HG03469 (cell line): ENCODE data around the gene PARP4.
"Not testable (repeated sequence)": the region's sequence is repeated elsewhere in the genome, so short reads cannot be mapped to it uniquely, and the experiment has no call there.

Source experiments
- ATAC-seq: cut with Tn5 transposase; IDR thresholded peaks from one replicate; pipeline ENCODE4 v1.9.1; 2021; ENCODE audit warnings: mild to moderate bottlenecking, moderate library complexity, moderate number of reproducible peaks; ENCODE audit not compliant: unreplicated experiment

PARP4 gene

DNA sequence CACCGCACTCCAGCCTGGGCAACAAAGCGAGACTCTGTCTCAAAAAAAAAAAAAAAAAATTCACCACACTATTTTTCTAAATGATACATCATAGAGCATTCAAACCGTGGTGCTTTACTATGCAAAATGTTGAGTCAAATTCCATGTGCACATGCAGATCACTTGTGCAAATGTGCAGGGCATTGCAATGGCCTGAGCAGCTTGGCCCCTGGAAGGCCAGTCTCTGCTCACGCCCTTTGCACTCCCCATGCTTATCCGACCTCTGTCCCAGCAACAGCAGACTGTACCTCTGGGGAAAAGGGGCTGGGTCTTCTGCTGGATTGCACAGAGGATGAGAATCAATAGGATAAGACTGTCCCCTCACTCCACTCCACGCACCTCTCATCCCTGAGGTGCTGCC lies 58.5 kb downstream of the PARP4 start:
- ATAC-seq, result no peak

DNA sequence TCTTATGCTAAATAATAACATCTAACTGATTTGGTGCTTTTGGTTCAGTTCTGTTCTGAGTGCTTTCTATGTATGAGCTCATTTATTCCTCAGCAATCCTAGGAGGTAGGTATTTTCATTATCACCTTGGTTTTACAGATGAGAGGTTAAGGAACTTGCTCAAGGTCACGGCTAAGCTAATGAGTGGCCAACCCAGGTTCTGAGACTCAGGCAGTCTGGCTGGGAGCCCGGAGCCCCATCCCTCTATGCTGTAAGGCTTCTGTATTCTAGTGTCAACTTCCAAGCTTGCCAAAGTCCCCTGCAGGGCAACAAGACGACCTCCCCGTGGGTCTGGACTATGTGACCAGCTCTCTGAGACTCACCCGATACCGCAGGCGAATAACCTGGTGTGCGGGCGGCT lies 60.5 kb downstream of the PARP4 start:
- no peak for ATAC-seq

DNA sequence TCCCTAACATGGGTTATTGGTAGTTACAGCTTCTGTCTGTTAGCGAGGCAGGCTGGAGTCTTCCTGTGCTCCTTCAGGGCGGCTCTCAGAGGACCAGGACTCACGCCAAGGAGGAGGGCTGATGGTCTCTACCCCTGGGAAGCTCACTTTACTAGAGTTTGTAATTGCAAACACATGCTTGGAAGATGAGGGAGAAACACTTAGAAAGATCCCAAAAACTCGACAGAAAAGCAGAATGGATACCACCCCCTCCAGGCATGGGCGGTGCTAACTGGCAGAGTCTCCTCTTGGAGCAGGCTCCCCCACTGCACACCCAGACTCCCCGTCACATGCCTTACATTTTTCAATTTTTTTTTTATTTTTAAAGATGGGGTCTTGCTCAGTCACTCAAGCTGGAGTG lies 62.0 kb downstream of the PARP4 start:
- no peak for ATAC-seq

DNA sequence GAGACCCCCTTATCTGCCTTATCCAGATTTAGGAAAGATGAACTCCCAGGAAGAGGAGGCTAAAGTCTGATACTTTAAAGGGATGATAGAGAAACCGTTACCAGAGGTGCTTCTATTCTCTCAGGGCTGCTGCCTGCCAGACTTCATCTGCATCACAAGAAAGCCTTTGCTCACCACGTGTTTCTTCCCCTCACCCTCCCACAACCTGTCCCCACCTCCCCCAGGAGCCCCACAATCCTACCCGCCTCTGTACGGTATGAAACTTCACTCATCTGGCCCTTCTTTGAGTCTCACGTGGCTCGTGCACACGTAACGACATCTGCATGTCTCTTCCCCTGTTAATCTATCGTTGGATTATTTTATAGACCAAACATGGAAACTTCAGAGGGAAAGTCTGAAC lies 67.7 kb downstream of the PARP4 start:
- not testable (repeated sequence) for ATAC-seq

DNA sequence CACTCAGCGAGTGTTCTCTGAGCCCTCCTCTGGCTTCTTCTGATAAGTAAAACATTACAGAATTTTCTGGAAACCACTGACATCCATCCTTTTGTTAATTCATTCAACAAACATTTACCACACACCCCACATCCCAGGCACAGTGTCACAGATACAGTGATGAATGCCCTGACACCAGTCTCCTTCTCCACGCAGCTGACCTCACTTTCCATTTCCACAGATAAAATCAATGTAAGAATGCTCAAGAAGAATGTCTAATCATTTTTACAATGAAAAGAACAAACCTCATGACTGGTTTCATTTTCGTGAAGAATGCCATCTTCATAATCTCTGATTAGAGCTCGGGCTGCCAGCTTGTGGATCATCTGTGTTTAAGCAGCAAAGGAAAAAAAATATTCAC lies 69.2 kb downstream of the PARP4 start:
- ATAC-seq, result no peak

DNA sequence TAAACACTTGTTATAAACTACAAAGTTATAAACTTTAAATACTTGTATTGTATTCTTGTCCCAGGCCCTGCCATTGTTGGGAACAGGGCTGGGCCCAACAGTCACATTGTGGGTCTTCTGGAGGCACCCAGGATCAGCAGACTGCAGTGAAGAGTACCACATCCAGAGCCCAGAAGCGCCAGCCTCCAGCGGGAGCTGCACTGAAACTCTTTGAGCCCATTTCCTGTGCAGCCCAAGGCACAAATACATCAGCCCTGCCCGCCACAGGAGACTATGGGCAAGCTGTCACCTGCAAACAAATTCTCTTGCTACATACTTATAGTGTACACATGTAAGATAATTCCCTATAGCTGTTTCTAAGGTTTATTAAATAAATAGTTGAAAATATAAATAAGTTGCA lies 86.5 kb downstream of the PARP4 start:
- not testable (repeated sequence) for ATAC-seq

DNA sequence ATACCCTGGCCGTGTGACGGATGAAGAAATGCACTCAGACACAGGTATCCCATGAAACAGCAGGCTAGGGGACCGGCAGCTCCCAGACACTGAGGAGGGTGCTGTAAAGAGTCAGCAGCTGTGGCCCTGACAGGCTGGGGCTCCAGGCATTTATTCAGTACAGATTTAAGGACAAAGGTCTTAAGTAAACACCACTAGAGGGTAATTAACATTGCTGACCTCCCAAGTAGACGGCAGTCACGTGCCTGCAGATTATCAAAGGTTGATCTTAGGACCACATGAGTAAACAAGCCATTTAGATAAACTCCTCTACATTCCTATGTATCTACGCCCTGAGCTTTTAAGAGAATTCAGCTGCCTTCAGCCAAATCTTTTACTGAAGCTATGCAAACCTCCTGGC lies 92.9 kb downstream of the PARP4 start:
- ATAC-seq, result not testable (repeated sequence)

DNA sequence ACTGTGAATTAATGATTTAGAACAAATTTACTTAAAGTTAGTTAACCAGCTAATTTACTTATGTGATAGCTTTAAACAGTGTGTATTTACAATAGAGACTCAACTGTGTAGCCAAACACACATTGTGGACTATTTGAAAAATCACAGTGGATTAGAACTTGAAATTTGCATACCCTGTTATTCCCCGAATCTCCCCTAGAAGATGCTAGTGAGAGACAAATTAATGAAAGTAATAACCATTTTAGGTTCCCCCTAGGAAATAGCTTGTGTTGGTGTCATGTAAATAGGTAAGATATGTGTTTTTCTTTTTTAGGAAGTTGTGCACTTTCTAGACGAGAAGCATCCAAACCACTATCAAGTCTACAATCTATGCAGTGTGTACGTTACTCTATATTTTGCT lies 104.7 kb downstream of the PARP4 start:
- ATAC-seq, result no peak

DNA sequence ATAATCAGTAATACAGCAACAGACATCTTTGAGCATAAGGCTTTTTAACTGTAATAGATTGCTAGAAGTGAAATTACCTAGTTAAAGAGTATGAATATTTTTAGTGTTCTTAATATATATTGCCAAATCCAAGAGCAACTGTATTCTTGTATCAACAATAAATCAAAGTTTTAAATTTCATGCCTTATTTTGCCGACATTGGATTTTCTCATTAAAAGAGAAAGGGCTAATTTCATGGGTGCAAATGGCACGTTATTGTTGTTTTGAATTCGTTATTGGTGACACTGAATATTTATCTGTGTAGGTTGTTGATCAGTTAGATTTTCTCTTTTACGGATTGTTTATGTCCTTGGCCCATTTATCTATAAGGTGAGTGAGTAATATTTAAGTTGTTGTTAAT lies 106.1 kb downstream of the PARP4 start:
- ATAC-seq, result no peak

DNA sequence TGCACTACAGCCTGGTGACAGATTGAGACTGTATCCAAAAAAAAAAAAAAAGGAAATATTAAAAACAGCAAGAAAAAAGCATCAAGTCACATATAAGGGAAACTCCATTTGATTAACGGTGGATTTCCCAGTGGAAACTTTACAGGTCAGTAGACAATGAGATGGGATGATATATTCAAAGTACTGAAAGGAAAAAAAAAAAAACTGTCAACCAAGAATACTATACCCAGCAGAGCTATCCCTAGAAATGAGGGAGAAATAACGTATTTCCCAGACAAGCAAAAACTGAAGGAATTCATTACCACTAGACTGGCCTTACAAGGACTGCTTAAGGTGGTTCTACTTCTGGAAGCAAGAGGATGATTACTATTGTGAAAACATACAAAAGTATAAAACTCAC lies 115.8 kb downstream of the PARP4 start:
- no peak for ATAC-seq

DNA sequence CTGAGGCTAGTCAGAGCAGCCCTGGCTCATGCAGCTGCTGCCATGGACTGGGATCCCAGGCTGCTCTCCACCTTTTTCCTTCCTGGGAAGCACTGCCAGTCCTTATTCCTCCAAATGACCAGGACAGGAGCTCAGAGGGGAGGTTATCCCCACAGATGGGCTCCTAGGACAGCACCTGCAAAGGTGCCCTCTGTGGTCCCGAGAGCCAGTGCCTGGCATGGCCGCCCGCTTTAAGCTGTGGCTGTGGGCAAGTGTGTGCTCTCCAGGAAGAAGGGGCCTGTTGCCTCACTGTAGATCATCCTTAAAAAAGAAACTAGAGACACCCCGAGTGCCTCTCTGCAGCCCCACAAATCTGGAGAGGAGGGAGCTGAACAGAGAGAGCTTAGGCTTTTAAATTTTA lies 119.6 kb downstream of the PARP4 start:
- no peak for ATAC-seq

DNA sequence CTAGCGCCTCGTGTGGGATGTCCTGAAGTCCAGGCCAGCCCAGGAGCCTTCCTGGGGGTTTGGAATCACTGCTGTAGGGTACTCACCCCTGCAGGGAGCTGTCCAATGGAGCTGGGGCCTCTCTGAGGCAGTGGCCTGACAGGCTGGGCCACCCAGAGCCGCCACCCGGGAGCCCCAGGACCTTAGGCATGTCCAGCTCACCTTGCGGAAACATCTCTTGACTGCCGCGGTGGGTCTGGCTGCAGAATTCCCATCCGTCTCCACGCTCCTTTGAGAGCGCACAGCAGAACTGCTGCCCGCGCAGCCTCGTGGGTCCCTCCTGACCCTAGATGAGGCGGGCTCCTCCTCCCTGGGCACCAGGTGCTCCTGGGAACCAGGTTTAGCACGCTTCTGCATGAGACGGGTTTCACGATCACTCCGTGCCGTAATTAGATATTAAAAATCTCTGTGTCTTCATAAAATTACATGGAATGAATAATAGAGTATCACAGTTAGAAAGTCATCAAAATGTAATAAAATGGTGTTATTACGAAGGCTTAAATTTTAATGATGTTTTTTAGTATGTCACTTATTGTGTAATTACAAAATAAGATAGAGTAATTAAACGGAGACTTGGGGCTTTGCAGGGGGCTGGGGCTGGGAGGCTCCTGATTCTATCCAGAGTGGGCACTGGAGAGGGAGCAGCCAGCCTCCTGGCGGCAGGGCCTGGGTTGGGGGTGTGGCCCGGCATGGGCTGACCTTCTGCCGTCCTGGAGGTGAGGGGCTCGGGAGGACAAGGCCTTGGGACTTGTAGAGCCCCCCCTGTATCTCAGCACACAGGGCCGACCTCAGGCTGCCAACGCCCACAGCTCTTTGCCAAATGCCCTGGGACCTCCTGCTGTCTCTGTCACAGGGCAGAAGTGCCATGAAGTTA lies 120.6 kb downstream of the PARP4 start:
- ATAC-seq, result not testable (repeated sequence)

DNA sequence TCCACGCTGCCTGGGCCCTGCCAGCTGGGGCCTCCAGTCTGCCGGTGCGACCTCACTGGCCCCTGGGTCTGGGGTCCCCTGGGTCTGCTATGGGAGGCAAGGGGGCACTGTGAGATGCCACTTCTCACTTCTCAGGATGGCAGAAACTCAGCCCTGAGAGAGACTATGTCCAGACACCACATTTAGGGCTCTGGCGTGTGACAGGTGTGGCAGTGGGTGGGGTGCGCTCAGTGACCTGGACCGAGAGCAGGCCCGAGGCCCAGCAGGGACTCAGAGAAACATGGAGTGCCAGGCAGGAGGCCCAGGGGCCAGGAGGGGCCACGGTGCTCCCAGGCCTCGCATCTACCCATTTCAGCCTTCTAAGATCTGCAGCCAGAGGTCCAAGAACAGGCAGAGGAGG lies 121.8 kb downstream of the PARP4 start:
- ATAC-seq, result not testable (repeated sequence)

DNA sequence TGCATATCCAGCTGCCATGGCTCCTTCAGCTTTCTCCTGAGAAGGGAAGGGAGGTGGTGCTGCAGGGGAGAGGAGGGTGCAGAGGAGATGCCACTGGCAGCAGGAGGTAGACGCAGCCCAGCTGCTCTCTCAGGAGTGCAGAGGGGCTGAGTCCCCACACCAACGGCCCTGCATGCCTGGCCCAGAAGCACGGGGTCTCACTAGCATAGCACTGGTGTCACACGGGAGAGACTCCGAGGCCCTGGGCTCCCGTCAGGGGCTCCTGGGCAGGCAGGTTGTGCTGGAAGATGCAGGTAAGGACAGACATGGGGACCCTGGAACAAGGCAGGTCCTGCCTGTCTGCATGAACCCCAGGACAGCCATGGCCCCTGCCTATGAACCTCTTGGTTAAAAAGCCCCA lies 123.1 kb downstream of the PARP4 start:
- no peak for ATAC-seq

DNA sequence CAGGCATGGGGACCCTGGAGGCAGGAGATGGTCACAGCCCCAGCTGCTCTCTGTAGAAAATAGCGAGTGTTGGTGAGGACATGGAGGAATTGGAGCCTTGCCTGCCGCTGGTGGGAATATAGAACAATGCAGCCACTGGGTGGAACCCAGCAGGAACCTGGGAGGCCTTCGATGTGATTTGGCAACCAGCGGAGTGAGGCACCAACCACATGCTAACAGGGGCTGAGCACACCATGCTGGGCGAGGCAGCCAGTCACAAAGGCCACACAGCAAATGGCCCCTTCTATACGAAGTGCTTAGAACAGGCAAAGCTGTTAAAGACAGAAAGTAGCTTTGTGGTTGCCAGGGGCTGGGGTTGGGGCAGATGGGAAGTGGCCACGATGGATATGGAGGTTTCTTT lies 123.8 kb downstream of the PARP4 start:
- not testable (repeated sequence) for ATAC-seq

DNA sequence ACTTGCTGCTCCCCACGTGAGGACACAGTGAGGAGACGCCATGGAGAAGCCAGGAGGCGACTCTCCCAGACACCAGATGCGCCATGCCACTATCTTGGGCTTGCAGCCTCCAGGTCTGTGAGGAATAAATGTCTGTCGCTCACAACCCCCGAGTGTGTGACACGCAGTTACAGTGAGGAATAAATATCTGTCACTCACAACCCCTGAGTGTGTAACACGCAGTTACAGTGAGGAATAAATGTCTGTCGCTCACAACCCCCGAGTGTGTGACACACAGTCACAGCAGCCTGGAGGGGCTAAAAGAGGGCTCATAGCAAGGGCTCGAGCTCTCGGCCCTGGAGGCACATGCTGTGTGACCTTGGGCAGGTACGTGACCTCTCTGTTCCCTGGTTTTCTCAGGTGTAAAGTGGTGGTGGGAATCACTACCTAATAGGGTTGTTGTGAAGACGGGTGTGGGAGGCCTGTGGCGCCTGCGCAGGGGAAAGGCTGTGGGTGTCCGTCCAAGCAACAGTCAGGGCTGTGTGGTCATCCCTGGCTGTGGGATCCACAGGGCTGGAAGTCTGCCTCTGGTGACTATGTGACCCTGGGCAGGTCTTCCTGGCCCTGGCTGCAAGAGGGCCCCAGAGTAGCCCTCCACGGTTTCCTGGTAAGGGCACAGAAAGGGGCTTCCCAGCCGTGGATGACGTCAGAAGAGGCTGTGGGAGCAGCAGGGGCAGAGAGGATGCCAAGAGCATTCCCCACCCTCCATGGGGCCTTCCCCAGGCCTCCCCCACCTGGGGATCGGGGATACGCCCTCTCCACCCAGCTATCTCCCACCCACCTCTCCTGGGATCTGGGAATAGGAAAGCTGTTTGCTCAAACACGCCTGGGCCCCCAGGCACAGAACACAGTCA lies 125.5 kb downstream of the PARP4 start:
- ATAC-seq, result no peak

DNA sequence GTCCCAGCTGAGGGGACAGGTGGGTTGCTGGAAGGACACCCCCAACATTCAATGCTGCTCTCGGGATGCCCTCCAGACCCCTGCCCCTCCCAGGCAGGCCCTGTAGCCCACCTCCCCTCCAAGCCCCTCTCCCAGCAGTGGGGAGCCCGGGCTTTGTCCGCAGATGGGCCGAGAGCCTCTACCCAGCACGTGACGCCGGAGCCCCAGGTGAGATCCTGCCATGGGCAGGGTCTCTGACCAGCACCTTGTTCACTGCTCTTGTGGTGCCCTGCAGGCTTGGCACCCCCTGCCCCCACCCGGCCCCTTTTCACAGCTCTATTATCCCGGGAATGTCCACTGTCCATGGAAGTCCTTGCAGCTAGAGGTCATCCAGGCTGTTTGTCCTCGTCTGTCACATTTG lies 126.7 kb downstream of the PARP4 start:
- ATAC-seq, result no peak

DNA sequence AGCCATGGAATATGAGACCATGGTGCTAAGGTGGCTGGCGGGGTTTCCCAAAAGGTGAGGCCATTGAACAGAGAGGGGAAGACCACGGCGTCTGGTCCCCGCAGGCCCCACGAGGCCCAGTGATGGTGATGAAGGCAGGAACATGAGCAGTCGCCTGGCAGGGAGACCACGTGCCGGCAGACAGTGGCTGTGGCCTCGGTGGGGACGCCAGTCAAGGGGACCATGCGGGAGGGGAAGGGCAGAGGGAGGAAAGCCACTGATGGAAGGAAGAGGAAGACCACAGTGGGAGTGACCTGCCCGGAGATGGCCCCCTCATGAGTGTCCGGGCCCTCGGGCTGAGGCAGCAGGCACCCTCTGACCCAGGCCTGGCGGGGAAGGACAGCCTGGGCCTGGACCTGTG lies 127.6 kb downstream of the PARP4 start:
- not testable (repeated sequence) for ATAC-seq

DNA sequence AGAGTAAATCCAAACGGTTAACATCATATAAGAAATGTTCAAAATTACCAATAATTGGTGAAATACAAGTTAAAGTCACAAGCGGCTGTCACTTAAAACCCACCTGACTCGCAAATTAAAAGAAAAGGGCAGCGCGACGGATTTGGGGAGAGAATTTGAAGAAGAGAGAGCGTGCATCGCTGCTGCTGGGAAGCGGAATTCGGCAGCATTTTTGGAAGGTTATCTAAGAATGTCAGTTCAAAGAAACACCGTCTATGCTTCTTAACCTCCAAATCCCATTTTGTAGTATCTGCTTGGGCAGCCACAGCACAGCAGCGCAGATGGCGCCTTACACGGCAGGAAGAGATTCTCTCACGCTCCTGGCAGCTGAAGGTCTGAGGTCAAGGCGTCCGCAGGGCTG lies 128.5 kb downstream of the PARP4 start:
- not testable (repeated sequence) for ATAC-seq

DNA sequence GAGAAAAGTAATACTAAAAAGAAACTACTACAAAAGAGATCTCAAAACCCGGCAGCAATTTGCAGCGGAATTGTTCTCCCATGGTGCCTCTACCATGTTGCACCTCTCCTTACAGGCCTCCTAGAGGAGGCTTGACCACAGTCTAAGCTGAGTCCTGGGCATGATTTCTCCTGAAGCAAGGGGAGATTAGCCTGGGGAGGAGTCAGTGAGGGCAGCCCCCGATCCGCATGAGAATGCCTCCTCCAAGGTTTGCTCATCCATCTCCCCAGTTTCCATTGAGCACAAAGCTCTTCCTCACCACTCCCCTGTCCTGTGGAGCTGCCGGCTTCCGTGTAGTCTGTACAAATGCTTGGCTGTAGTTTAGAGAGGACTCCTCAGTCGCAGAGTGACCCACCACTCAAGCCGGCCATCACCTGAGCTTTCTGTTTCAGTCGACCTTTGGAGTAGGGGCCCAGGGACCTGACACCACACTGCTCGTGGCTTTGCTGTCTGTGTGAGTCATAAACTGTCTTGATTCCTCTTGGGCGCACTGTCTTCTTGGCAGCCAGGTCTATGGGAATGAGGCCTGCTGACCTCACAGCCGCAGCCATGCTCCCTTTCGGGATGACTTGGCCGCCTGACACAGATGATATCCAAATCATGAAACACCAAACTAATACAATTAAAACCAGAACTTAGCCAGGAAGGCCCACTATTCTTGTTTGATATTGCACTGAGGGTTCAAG lies 130.9 kb downstream of the PARP4 start:
- ATAC-seq, result no peak

DNA sequence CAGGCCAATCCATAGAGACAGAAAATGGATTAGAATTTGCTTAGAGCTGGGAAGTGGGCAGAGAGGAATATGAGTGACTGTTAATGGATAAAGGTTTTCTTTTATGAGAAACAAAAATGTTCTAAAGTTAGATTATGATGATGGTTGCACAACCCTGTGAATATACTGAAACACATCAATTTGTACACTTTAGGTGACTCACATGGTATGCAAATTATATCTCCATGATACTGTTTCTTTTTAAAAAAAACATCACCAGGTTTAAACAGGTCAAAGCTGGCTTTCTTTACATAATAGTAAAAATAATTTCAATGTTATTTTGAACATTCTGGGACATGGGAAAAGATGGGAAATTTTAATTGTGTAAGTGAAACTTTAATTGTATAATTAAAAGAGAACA lies 131.7 kb downstream of the PARP4 start:
- not testable (repeated sequence) for ATAC-seq
